ENCODE results near the gene DPYSL4.

Gene DPYSL4

GRCh38 chr10:132170561-132171361 lies 16.0 kb upstream of the DPYSL4 start:
- Histone ChIP-seq H3K36me3 (ENCODE audit: insufficient read depth, insufficient read length, low read length) (no peaks in the 10 kb centered on the region), H3K9me3 (ENCODE audit: insufficient read depth, low read length) (no peaks in the 10 kb centered on the region), H3K4me1 (ENCODE audit: insufficient read depth, insufficient read length) (peaks cover 10% of the 10 kb centered on the region), H3K9ac (ENCODE audit: insufficient read length, low read depth) (no peak overlapping the region), H3K4me3 (ENCODE audit: insufficient read length, low read depth) (no peak overlapping the region), H3K27me3 (ENCODE audit: insufficient read depth, insufficient read length) (peaks cover 3% of the 10 kb centered on the region)
- no peak for DNase-seq (ENCODE audit: low read depth, low spot score)
- no peak for TF ChIP-seq YY1 (IDR thresholded peaks at IDR 0.05; ENCODE audit: insufficient read depth, insufficient read length)
- TF ChIP-seq SUZ12 (IDR thresholded peaks at IDR 0.05; ENCODE audit: extremely low read depth, insufficient read depth, insufficient read length) = no peak
- TF ChIP-seq ZNF274 (IDR thresholded peaks at IDR 0.05; ENCODE audit: low read depth, low read length) = no peak

GRCh38 chr10:132172091-132173066 lies 14.4 kb upstream of the DPYSL4 start:
- Histone ChIP-seq H3K36me3 (ENCODE audit: insufficient read depth, insufficient read length, low read length) (no peaks in the 10 kb centered on the region), H3K9ac (ENCODE audit: insufficient read length, low read depth) (no peak overlapping the region), H3K9me3 (ENCODE audit: insufficient read depth, low read length) (no peaks in the 10 kb centered on the region), H3K4me1 (ENCODE audit: insufficient read depth, insufficient read length) (peaks cover 6% of the 10 kb centered on the region), H3K27me3 (ENCODE audit: insufficient read depth, insufficient read length) (peaks cover 16% of the 10 kb centered on the region), H3K4me3 (ENCODE audit: insufficient read length, low read depth) (no peak overlapping the region)
- DNase-seq (ENCODE audit: low read depth, low spot score) = no peak
- TF ChIP-seq SUZ12 (IDR thresholded peaks at IDR 0.05; ENCODE audit: extremely low read depth, insufficient read depth, insufficient read length) = no peak
- no peak for TF ChIP-seq YY1 (IDR thresholded peaks at IDR 0.05; ENCODE audit: insufficient read depth, insufficient read length)
- TF ChIP-seq ZNF274 (IDR thresholded peaks at IDR 0.05; ENCODE audit: low read depth, low read length) = no peak

GRCh38 chr10:132173185-132173584 lies 13.6 kb upstream of the DPYSL4 start:
- H3K36me3 ChIP-seq (ENCODE audit: insufficient read depth, insufficient read length, low read length) = no peaks in the 10 kb centered on the region
- peaks cover 6% of the 10 kb centered on the region for H3K4me1 ChIP-seq (ENCODE audit: insufficient read depth, insufficient read length)
- peaks cover 22% of the 10 kb centered on the region for H3K27me3 ChIP-seq (ENCODE audit: insufficient read depth, insufficient read length)
- H3K9ac ChIP-seq (ENCODE audit: insufficient read length, low read depth) = no peak overlapping the region
- no peak overlapping the region for H3K4me3 ChIP-seq (ENCODE audit: insufficient read length, low read depth)
- H3K9me3 ChIP-seq (ENCODE audit: insufficient read depth, low read length) = no peaks in the 10 kb centered on the region
- no peak for DNase-seq (ENCODE audit: low read depth, low spot score)
- TF ChIP-seq ZNF274 (IDR thresholded peaks at IDR 0.05; ENCODE audit: low read depth, low read length) (no peak), YY1 (IDR thresholded peaks at IDR 0.05; ENCODE audit: insufficient read depth, insufficient read length) (no peak), SUZ12 (IDR thresholded peaks at IDR 0.05; ENCODE audit: extremely low read depth, insufficient read depth, insufficient read length) (no peak)

GRCh38 chr10:132174237-132174636 lies 12.5 kb upstream of the DPYSL4 start:
- no peaks in the 10 kb centered on the region for H3K36me3 ChIP-seq (ENCODE audit: insufficient read depth, insufficient read length, low read length)
- no peaks in the 10 kb centered on the region for H3K9me3 ChIP-seq (ENCODE audit: insufficient read depth, low read length)
- H3K27me3 ChIP-seq (ENCODE audit: insufficient read depth, insufficient read length) = peaks cover 22% of the 10 kb centered on the region
- no peak overlapping the region for H3K9ac ChIP-seq (ENCODE audit: insufficient read length, low read depth)
- no peak for DNase-seq (ENCODE audit: low read depth, low spot score)
- no peak for TF ChIP-seq YY1 (IDR thresholded peaks at IDR 0.05; ENCODE audit: insufficient read depth, insufficient read length)
- TF ChIP-seq ZNF274 (IDR thresholded peaks at IDR 0.05; ENCODE audit: low read depth, low read length) = no peak
- no peak for TF ChIP-seq SUZ12 (IDR thresholded peaks at IDR 0.05; ENCODE audit: extremely low read depth, insufficient read depth, insufficient read length)
- peaks cover 6% of the 10 kb centered on the region for H3K4me1 ChIP-seq (ENCODE audit: insufficient read depth, insufficient read length)
- no peak overlapping the region for H3K4me3 ChIP-seq (ENCODE audit: insufficient read length, low read depth)

GRCh38 chr10:132175408-132175807 lies 11.3 kb upstream of the DPYSL4 start:
- Histone ChIP-seq H3K36me3 (ENCODE audit: insufficient read depth, insufficient read length, low read length) (no peaks in the 10 kb centered on the region), H3K4me3 (ENCODE audit: insufficient read length, low read depth) (no peak overlapping the region), H3K4me1 (ENCODE audit: insufficient read depth, insufficient read length) (peaks cover 6% of the 10 kb centered on the region), H3K9ac (ENCODE audit: insufficient read length, low read depth) (no peak overlapping the region), H3K27me3 (ENCODE audit: insufficient read depth, insufficient read length) (peaks cover 22% of the 10 kb centered on the region), H3K9me3 (ENCODE audit: insufficient read depth, low read length) (no peaks in the 10 kb centered on the region)
- no peak for DNase-seq (ENCODE audit: low read depth, low spot score)
- TF ChIP-seq YY1 (IDR thresholded peaks at IDR 0.05; ENCODE audit: insufficient read depth, insufficient read length) (no peak), SUZ12 (IDR thresholded peaks at IDR 0.05; ENCODE audit: extremely low read depth, insufficient read depth, insufficient read length) (no peak), ZNF274 (IDR thresholded peaks at IDR 0.05; ENCODE audit: low read depth, low read length) (no peak)

GRCh38 chr10:132175907-132176581 lies 10.7 kb upstream of the DPYSL4 start:
- Histone ChIP-seq H3K4me3 (ENCODE audit: insufficient read length, low read depth) (peak overlapping the region; percentile 8), H3K9ac (ENCODE audit: insufficient read length, low read depth) (peak overlapping the region; percentile 5), H3K27me3 (ENCODE audit: insufficient read depth, insufficient read length) (peaks cover 22% of the 10 kb centered on the region), H3K9me3 (ENCODE audit: insufficient read depth, low read length) (no peaks in the 10 kb centered on the region), H3K4me1 (ENCODE audit: insufficient read depth, insufficient read length) (peaks cover 6% of the 10 kb centered on the region), H3K36me3 (ENCODE audit: insufficient read depth, insufficient read length, low read length) (no peaks in the 10 kb centered on the region)
- no peak for TF ChIP-seq YY1 (IDR thresholded peaks at IDR 0.05; ENCODE audit: insufficient read depth, insufficient read length)
- no peak for TF ChIP-seq ZNF274 (IDR thresholded peaks at IDR 0.05; ENCODE audit: low read depth, low read length)
- TF ChIP-seq SUZ12 (IDR thresholded peaks at IDR 0.05; ENCODE audit: extremely low read depth, insufficient read depth, insufficient read length) = no peak
- no peak for DNase-seq (ENCODE audit: low read depth, low spot score)
